H9 (cell line): Measurements from ENCODE around the gene BCAS4. TPM values are rescaled to one million over a fixed set of nuclear protein-coding genes. Genes with fewer than 3 reads are reported as not detected.
"Not testable (repeated sequence)": the region's sequence is repeated elsewhere in the genome, so short reads cannot be mapped to it uniquely, and the experiment has no call there.

Experiments
- DNase-seq: peaks from one replicate; pipeline ENCODE4 v3.0.0-alpha.2; 2017
- H2AFZ ChIP-seq: one replicate; pipeline ENCODE4 v1.6.1; 2013; ENCODE audit warnings: mild to moderate bottlenecking, low read length, control low read depth, moderate library complexity
- H2AK5ac ChIP-seq: 2 replicates; pipeline ENCODE4 v1.6.1; 2013; ENCODE audit warnings: low read length, control low read depth, mixed read lengths; ENCODE audit not compliant: insufficient read length
- H2BK120ac ChIP-seq: one replicate; pipeline ENCODE4 v1.6.1; 2013; ENCODE audit warnings: low read depth, mild to moderate bottlenecking, low read length, control low read depth, inconsistent platforms; ENCODE audit not compliant: poor library complexity, severe bottlenecking
- H2BK12ac ChIP-seq: 2 replicates; pipeline ENCODE4 v1.6.1; 2013; ENCODE audit warnings: low read length, control low read depth, mixed read lengths, low read depth; ENCODE audit not compliant: insufficient read length
- H2BK15ac ChIP-seq: 2 replicates; pipeline ENCODE4 v1.6.1; 2013; ENCODE audit warnings: low read depth, low read length, control low read depth
- H2BK20ac ChIP-seq: one replicate; pipeline ENCODE4 v1.6.1; 2013; ENCODE audit warnings: low read depth, mild to moderate bottlenecking, low read length, control low read depth, inconsistent platforms; ENCODE audit not compliant: poor library complexity, severe bottlenecking
- H2BK5ac ChIP-seq: 2 replicates; pipeline ENCODE4 v1.6.1; 2013; ENCODE audit warnings: low read length, control low read depth, mixed read lengths; ENCODE audit not compliant: insufficient read length
- H3K14ac ChIP-seq: 2 replicates; pipeline ENCODE4 v1.6.1; 2013; ENCODE audit warnings: low read length, control low read depth; ENCODE audit not compliant: insufficient read depth
- H3K18ac ChIP-seq: 2 replicates; pipeline ENCODE4 v1.6.1; 2013; ENCODE audit warnings: low read depth, mild to moderate bottlenecking, mixed read lengths, low read length, control low read depth; ENCODE audit not compliant: insufficient read length
- H3K23ac ChIP-seq: 2 replicates; pipeline ENCODE4 v1.6.1; 2013; ENCODE audit warnings: low read length, control low read depth, mixed read lengths, low read depth; ENCODE audit not compliant: insufficient read length
- H3K23me2 ChIP-seq: 2 replicates; pipeline ENCODE4 v1.6.1; 2013; ENCODE audit warnings: low read depth, mild to moderate bottlenecking, mixed read lengths, low read length, control low read depth; ENCODE audit not compliant: insufficient read length, poor library complexity, severe bottlenecking
- H3K27ac ChIP-seq: 2 replicates; pipeline ENCODE4 v1.5.1; 2013; ENCODE audit warnings: low read length, control low read depth, mixed read lengths, low read depth; ENCODE audit not compliant: insufficient read length
- H3K27me3 ChIP-seq: 2 replicates; pipeline ENCODE4 v1.6.1; 2013; ENCODE audit warnings: low read length, control low read depth, inconsistent platforms; ENCODE audit not compliant: insufficient read depth
- H3K4ac ChIP-seq: 2 replicates; pipeline ENCODE4 v1.6.1; 2013; ENCODE audit warnings: low read depth, mild to moderate bottlenecking, control low read depth, inconsistent platforms, low read length, moderate library complexity
- H3K4me1 ChIP-seq: 2 replicates; pipeline ENCODE4 v1.6.1; 2013; ENCODE audit warnings: low read length, control low read depth, inconsistent platforms; ENCODE audit not compliant: insufficient read depth
- H3K4me2 ChIP-seq: 2 replicates; pipeline ENCODE4 v1.6.1; 2013; ENCODE audit warnings: low read length, control low read depth, mixed read lengths; ENCODE audit not compliant: insufficient read length, insufficient read depth
- H3K56ac ChIP-seq: 2 replicates; pipeline ENCODE4 v1.6.1; 2013; ENCODE audit warnings: low read depth, mild to moderate bottlenecking, mixed read lengths, low read length, control low read depth; ENCODE audit not compliant: insufficient read length
- H3K79me1 ChIP-seq: 2 replicates; pipeline ENCODE4 v1.6.1; 2013; ENCODE audit warnings: low read depth, mild to moderate bottlenecking, moderate library complexity, low read length, control low read depth, inconsistent platforms; ENCODE audit not compliant: insufficient read depth, poor library complexity, severe bottlenecking
- H3K79me2 ChIP-seq: 2 replicates; pipeline ENCODE4 v1.6.1; 2013; ENCODE audit warnings: low read length, control low read depth, inconsistent platforms; ENCODE audit not compliant: insufficient read depth
- H3K9ac ChIP-seq: 2 replicates; pipeline ENCODE4 v1.6.1; 2013; ENCODE audit warnings: low read length, control low read depth, mixed read lengths; ENCODE audit not compliant: insufficient read length; ENCODE audit errors: extremely low read depth
- H3K9me3 ChIP-seq: one replicate; pipeline ENCODE4 v1.6.1; 2013; ENCODE audit warnings: low read depth, low read length, inconsistent platforms; ENCODE audit not compliant: control insufficient read depth
- H3T11ph ChIP-seq: one replicate; pipeline ENCODE4 v1.6.1; 2013; ENCODE audit warnings: mild to moderate bottlenecking, low read length, control low read depth, inconsistent platforms
- H4K20me1 ChIP-seq: one replicate; pipeline ENCODE4 v1.6.1; 2013; ENCODE audit not compliant: control insufficient read depth, insufficient read length, insufficient read depth
- H4K5ac ChIP-seq: 2 replicates; pipeline ENCODE4 v1.6.1; 2013; ENCODE audit warnings: low read depth, mild to moderate bottlenecking, mixed read lengths, low read length, control low read depth; ENCODE audit not compliant: insufficient read length
- H4K8ac ChIP-seq: replicated peaks from 2 replicates; pipeline ENCODE4 v1.6.1; 2013; ENCODE audit warnings: low read length, control low read depth, mixed read lengths, low read depth; ENCODE audit not compliant: insufficient read length
- H4K91ac ChIP-seq: 2 replicates; pipeline ENCODE4 v1.6.1; 2013; ENCODE audit warnings: low read depth, mild to moderate bottlenecking, moderate library complexity, mixed read lengths, low read length, control low read depth; ENCODE audit not compliant: insufficient read length
- H3K27ac Mint-ChIP-seq, 3 experiments: 2 replicates in 2 of 3; 3 replicates in 1 of 3; pipeline ENCODE4 v1.8.0; 2020 to 2021; ENCODE audit warnings: mixed read lengths in 3 of 3, mild to moderate bottlenecking in 1 of 3, moderate library complexity in 1 of 3
- H3K27me3 Mint-ChIP-seq: 2 replicates; pipeline ENCODE4 v1.8.0; 2021; ENCODE audit warnings: low read depth, mild to moderate bottlenecking, moderate library complexity, mixed read lengths
- H3K36me3 Mint-ChIP-seq, 3 experiments: 2 replicates in 2 of 3; 3 replicates in 1 of 3; pipeline ENCODE4 v1.8.0; 2020 to 2021; ENCODE audit warnings: low read depth in 3 of 3, mixed read lengths in 3 of 3; ENCODE audit not compliant: insufficient read depth in 1 of 3
- H3K4me1 Mint-ChIP-seq, 2 experiments: 2 replicates each; pipeline ENCODE4 v1.8.0; 2020; ENCODE audit warnings: mixed read lengths in 2 of 2
- H3K4me3 Mint-ChIP-seq, 2 experiments: 2 replicates in 1 of 2; 3 replicates in 1 of 2; pipeline ENCODE4 v1.8.0; 2020 to 2021; ENCODE audit warnings: mild to moderate bottlenecking in 2 of 2, mixed read lengths in 2 of 2, moderate library complexity in 1 of 2
- H3K9me3 Mint-ChIP-seq, 2 experiments: 2 replicates in 1 of 2; 3 replicates in 1 of 2; pipeline ENCODE4 v1.8.0; 2020; ENCODE audit warnings: mild to moderate bottlenecking in 2 of 2, mixed read lengths in 2 of 2, moderate library complexity in 1 of 2
- WGBS: extraction: QIAGEN DNeasy Blood & Tissue Kit; methylation state at CpG from one replicate; pipeline ENCODE4 v1.1.7; 2013; ENCODE audit warnings: missing lambda C conversion rate, low lambda C conversion rate, mixed read lengths; ENCODE audit not compliant: insufficient read length; ENCODE audit errors: extremely low coverage; 5-methylcytosine and 5-hydroxymethylcytosine counted together
- total RNA-seq: library from RNA; stranded (reverse); gene quantifications from 2 replicates; pipeline ENCODE4 v1.2.1, GENCODE V29; 2021
- TF ChIP-seq, protein P1 (sequence below): fragments of 200-600 bp; sonication (generic); conservative IDR thresholded peaks from 3 replicates; pipeline ENCODE4 v1.8.0; 2021; ENCODE audit warnings: antibody characterized with exemption, mild to moderate bottlenecking

The BCAS4 gene
- total RNA-seq, 1 experiment from 2014 or later: 16.9 TPM

DNA sequence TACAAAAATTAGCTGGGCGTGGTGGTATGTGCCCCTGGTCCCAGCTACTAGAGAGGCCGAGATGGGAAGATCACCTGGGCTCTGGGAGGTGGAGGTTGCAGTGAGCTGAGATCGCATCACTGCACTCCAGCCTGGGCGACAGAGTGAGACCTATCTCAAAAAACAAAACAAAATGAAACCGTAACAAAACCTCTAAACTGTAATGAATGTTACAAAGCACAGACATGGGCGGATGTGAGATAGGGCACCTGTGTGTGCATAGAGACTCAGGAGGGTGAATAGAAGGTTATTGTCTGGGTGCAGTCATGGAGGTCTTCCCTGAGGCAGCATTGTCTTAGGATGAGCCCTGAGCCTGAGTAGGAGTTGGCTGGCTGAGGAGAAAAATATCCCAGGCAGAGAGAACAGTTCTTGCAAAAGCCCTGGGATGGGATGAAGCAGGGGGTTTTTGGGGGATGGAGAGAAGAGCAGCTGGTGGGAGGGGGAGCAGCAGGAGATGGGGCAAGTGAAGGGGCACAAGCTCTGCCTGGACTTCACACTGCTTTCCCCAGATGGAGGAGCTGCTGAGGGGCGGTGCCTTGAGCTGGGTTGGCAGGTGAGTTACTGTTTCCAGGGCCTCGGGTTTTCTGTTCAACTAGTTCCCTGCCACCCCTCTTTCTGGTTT lies 5.2 kb downstream of the BCAS4 start:
- no peak overlapping the region for H3T11ph ChIP-seq
- no peak overlapping the region for H3K4me2 ChIP-seq
- peaks cover 1% of the 10 kb centered on the region; the same call in 1 of the 2 replicates for H3K79me2 ChIP-seq
- H3K4ac ChIP-seq: no peak overlapping the region
- Mint-ChIP-seq H3K9me3 (no peaks in the 10 kb centered on the region), H3K27ac (peak overlapping the region in 1 of 3 experiments; percentile 56; a peak in 4 of 7 replicates), H3K36me3 (peaks cover 0 to 3% (median 3%) of the 10 kb centered on the region in 3 experiments; a peak in 4 of 7 replicates), H3K27me3 (peaks cover 7% of the 10 kb centered on the region; the same call in 1 of the 2 replicates), H3K4me3 (no peak overlapping the region), H3K4me1 (peaks cover 24 to 39% of the 10 kb centered on the region in 2 experiments)
- no peaks in the 10 kb centered on the region for H3K79me1 ChIP-seq
- no peak overlapping the region for H2AFZ ChIP-seq
- no peak overlapping the region for H2BK20ac ChIP-seq
- no peak overlapping the region for H3K56ac ChIP-seq
- H2BK5ac ChIP-seq: no peak overlapping the region
- H3K27ac ChIP-seq: no peak overlapping the region
- H3K27me3 ChIP-seq: no peaks in the 10 kb centered on the region
- no peak overlapping the region for H2AK5ac ChIP-seq
- DNase-seq: no peak
- H3K4me1 ChIP-seq: no peaks in the 10 kb centered on the region
- H4K20me1 ChIP-seq: no peaks in the 10 kb centered on the region
- H3K23ac ChIP-seq: no peak overlapping the region
- H3K18ac ChIP-seq: no peak overlapping the region
- no CpG with 5 or more reads among the region's 8 CpGs for WGBS
- no peak overlapping the region for H2BK12ac ChIP-seq
- no peak overlapping the region for H4K91ac ChIP-seq
- no peak overlapping the region for H4K5ac ChIP-seq
- H3K9me3 ChIP-seq: no peaks in the 10 kb centered on the region
- TF ChIP-seq, protein P1, sequence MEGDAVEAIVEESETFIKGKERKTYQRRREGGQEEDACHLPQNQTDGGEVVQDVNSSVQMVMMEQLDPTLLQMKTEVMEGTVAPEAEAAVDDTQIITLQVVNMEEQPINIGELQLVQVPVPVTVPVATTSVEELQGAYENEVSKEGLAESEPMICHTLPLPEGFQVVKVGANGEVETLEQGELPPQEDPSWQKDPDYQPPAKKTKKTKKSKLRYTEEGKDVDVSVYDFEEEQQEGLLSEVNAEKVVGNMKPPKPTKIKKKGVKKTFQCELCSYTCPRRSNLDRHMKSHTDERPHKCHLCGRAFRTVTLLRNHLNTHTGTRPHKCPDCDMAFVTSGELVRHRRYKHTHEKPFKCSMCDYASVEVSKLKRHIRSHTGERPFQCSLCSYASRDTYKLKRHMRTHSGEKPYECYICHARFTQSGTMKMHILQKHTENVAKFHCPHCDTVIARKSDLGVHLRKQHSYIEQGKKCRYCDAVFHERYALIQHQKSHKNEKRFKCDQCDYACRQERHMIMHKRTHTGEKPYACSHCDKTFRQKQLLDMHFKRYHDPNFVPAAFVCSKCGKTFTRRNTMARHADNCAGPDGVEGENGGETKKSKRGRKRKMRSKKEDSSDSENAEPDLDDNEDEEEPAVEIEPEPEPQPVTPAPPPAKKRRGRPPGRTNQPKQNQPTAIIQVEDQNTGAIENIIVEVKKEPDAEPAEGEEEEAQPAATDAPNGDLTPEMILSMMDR: no peak
- no peak overlapping the region for H3K14ac ChIP-seq
- H2BK120ac ChIP-seq: no peak overlapping the region
- H2BK15ac ChIP-seq: no peak overlapping the region
- H3K9ac ChIP-seq: no peak overlapping the region
- H4K8ac ChIP-seq: no peak overlapping the region
- H3K23me2 ChIP-seq: no peaks in the 10 kb centered on the region

- not testable (repeated sequence) for H3K9ac ChIP-seq, H3K14ac ChIP-seq, H2BK15ac ChIP-seq, H4K91ac ChIP-seq, H4K5ac ChIP-seq, H2BK20ac ChIP-seq, H3K56ac ChIP-seq, H3K4me3 Mint-ChIP-seq, H3K79me2 ChIP-seq, DNase-seq, H4K20me1 ChIP-seq, H3K9me3 Mint-ChIP-seq, H2AFZ ChIP-seq, H4K8ac ChIP-seq, H3K79me1 ChIP-seq, H3K4me1 ChIP-seq, H2BK120ac ChIP-seq, H2AK5ac ChIP-seq, H2BK5ac ChIP-seq, H2BK12ac ChIP-seq, H3K23me2 ChIP-seq, H3K4me2 ChIP-seq, H3K18ac ChIP-seq, H3K27me3 ChIP-seq, H3K27ac ChIP-seq, H3K9me3 ChIP-seq, H3K23ac ChIP-seq, H3T11ph ChIP-seq, H3K36me3 Mint-ChIP-seq, H3K27me3 Mint-ChIP-seq, H3K4ac ChIP-seq
- Mint-ChIP-seq H3K4me1 (peaks cover 23 to 41% of the 10 kb centered on the region in 2 experiments), H3K27ac (peak overlapping the region in 1 of 3 experiments; percentile 57; a peak in 3 of 7 replicates)
- no CpG with 5 or more reads among the region's 13 CpGs for WGBS
Measured at GRCh38 chr20:50800986-50801746, 6.3 kb downstream of the BCAS4 start.
